ACC112 (cell line): Measurements from ENCODE around the gene SPATA20.

Experiments
- H2AFZ ChIP-seq: fragments of 200-600 bp; sonication (generic); one replicate; pipeline ENCODE4 v1.6.0; 2017; ENCODE audit warnings: antibody characterized with exemption, low read length; ENCODE audit not compliant: unreplicated experiment
- H3K27ac ChIP-seq: fragments of 200-600 bp; sonication (generic); 2 replicates; pipeline ENCODE4 v1.5.1; 2014; ENCODE audit warnings: low read depth, mild to moderate bottlenecking, antibody characterized with exemption, low read length, moderate library complexity
- H3K27me3 ChIP-seq: fragments of 200-600 bp; sonication (generic); 2 replicates; pipeline ENCODE4 v1.6.1; 2014; ENCODE audit warnings: mild to moderate bottlenecking, antibody characterized with exemption, low read length, moderate library complexity, mixed read lengths; ENCODE audit not compliant: insufficient read depth
- H3K36me3 ChIP-seq: fragments of 200-600 bp; sonication (generic); 2 replicates; pipeline ENCODE4 v1.6.1; 2016; ENCODE audit warnings: mild to moderate bottlenecking, antibody characterized with exemption, low read length, moderate library complexity, mixed read lengths; ENCODE audit not compliant: insufficient read depth
- H3K4me1 ChIP-seq: fragments of 200-600 bp; sonication (generic); one replicate; pipeline ENCODE4 v1.6.1; 2016; ENCODE audit warnings: low read length, mixed read lengths; ENCODE audit not compliant: insufficient read depth, unreplicated experiment, control insufficient read depth
- H3K4me3 ChIP-seq: fragments of 200-600 bp; sonication (generic); 2 replicates; pipeline ENCODE4 v1.5.1; 2014; ENCODE audit warnings: mild to moderate bottlenecking, low read depth, low read length
- H3K79me2 ChIP-seq: fragments of 200-600 bp; sonication (generic); one replicate; pipeline ENCODE4 v1.6.0; 2016; ENCODE audit warnings: low read length; ENCODE audit not compliant: control insufficient read depth, unreplicated experiment, insufficient read depth

SPATA20 gene

DNA sequence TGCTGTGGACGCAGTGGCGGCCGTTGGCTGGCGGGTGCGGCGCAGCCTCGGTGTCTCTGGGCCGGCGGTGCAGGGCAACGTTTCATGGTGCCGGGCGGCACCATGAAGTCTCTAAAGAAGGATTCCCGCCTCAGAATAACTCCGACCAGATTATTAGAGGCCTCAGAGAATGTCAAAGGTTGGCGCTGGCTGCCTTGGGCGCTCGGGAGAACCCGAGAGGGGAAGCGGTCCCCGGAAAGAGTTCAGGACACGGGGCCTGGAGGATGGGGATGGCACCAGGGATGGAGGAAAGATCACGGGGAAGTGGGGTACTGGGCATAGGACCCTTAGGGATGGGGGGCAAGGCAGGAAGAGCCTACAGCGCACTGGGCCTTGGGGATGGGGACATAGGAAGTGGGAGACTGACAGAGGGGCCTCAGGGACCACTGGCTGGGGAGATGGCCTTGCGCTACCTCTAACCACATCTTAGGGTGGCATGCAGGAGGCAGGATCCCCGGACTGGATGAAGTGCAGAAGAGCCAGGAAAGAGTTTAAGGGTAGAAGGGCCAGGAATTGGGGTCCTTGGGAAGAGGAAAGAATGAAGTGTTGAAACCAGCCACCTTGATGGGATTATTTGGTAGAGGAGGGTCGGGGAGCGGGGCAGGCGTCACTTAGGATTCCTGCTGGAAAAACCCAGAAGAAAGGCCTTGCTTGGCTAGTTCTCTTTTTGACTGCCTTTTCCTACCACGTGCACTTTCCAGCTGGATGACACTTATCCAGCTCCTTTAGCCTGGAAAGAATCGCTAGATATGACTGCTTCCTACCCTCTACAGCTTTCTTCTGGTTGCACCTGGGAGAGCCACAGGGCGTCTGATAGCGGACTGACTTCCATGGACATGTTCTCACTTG lies 38.2 kb upstream of the SPATA20 start:
- peaks cover 28% of the 10 kb centered on the region for H3K4me1 ChIP-seq
- no peaks in the 10 kb centered on the region for H3K27me3 ChIP-seq
- peak overlapping the region; percentile 78 for H2AFZ ChIP-seq
- H3K4me3 ChIP-seq, result peak overlapping the region; percentile 78
- no peaks in the 10 kb centered on the region for H3K36me3 ChIP-seq
- H3K79me2 ChIP-seq, result peaks cover 7% of the 10 kb centered on the region
- peak overlapping the region; percentile 54; the same call in 1 of the 2 replicates for H3K27ac ChIP-seq

DNA sequence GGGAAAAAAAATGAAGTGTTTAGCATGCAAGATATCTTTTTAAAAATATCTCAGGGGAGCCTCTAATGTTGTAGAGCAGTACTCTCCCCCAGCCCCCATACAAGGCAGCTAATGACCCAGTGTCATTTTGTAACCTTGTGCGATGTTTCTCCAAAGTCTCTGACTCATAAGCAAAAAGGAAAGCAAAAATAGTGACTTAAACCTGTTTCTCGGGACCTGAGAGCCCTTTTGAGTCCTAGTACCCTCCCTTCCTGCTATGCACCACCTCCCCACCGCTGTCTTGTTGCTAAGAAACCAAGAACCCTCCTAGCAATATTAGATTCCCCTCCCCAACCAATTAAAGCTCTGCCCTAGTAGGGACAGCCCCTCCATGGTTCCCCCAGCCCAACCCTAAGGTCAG lies 35.9 kb upstream of the SPATA20 start:
- Histone ChIP-seq H3K79me2 (peaks cover 7% of the 10 kb centered on the region), H3K4me3 (peak overlapping the region; percentile 47), H3K4me1 (peaks cover 38% of the 10 kb centered on the region), H3K27ac (peak overlapping the region; percentile 21; the same call in 1 of the 2 replicates), H3K36me3 (no peaks in the 10 kb centered on the region), H2AFZ (no peak overlapping the region), H3K27me3 (no peaks in the 10 kb centered on the region)

DNA sequence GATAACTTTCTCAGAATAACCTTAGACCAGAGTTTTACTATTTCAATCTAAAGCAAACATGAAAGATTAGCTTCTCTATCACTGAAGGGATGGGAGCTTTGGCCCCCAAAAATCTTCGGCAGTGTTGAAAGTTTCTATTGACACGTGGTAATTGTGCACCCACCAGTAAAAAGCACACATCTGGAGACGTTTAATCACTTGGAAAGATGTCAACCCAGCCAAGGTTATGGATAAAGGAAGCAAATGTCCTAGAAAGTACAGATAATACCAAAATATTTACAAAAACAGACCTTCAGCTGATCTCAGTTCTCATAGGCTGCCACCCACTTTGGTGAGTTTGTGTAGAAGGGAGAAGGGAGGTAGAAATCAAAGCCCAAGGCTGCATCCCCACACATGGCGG lies 33.5 kb upstream of the SPATA20 start:
- Histone ChIP-seq H3K4me1 (peaks cover 38% of the 10 kb centered on the region), H2AFZ (no peak overlapping the region), H3K79me2 (peaks cover 7% of the 10 kb centered on the region), H3K27ac (no peak overlapping the region), H3K4me3 (no peak overlapping the region), H3K27me3 (no peaks in the 10 kb centered on the region), H3K36me3 (no peaks in the 10 kb centered on the region)

DNA sequence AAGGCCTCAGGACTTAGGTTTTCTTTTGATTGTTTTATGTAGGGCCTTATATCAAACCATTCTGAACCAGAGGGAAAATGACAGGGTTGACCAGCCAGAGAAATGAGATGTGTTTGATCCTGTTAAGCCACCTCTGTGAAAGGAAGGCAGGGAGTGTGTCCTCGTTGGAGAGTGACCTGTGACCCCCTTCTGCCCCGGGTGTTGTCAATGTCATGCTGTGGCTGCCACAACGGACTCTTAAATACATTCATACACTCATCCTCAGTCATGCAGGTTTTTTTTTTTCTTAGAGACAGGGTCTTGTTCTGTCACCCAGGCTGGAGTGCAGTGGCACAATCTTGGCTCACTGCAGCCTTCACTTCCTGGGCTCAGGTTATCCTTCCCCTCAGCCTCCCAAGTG lies 32.6 kb upstream of the SPATA20 start:
- Histone ChIP-seq H3K4me1 (peaks cover 36% of the 10 kb centered on the region), H3K27ac (no peak overlapping the region), H2AFZ (no peak overlapping the region), H3K27me3 (no peaks in the 10 kb centered on the region), H3K79me2 (peaks cover 7% of the 10 kb centered on the region), H3K4me3 (no peak overlapping the region), H3K36me3 (no peaks in the 10 kb centered on the region)

DNA sequence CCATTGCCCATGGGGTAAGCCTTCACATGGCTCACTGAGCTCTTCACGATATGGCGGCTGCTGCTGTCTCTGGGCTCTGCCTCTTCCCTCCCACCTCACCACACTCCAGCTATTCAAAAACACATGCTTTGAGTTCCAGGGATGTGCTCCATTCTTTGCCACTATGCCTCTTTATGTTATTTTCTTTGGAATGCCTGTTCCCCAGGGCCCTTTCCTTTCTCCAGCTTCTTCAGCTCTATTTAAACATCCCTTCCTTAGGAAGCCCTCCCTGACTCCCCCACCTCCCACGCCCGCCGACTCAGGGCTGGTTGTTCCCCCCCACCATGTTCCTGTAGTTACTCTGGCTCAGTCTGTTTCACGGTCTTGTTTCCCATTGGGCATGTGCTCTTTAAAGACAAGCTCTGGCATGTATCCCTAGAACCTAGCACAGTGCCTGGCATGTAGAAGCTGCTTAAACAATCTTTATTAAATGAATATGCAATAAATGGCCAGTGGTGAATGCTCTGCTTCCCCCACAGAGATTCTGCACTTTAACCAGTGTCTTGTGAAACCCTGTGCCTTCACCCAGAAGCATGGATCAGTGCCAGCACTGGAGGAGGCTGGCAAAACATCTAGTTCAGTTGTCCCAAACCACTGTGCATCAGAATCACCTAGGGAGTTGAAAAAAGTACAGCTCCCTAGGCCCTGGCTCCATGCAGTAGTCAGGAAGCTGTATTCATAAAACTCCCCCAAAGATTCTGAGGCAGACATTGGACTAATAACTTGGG lies 31.9 kb upstream of the SPATA20 start:
- H3K79me2 ChIP-seq, result peaks cover under 1% of the 10 kb centered on the region
- H3K36me3 ChIP-seq, result no peaks in the 10 kb centered on the region
- H3K27me3 ChIP-seq, result no peaks in the 10 kb centered on the region
- H3K4me3 ChIP-seq, result no peak overlapping the region
- peaks cover 28% of the 10 kb centered on the region for H3K4me1 ChIP-seq
- H3K27ac ChIP-seq, result no peak overlapping the region
- H2AFZ ChIP-seq, result no peak overlapping the region

DNA sequence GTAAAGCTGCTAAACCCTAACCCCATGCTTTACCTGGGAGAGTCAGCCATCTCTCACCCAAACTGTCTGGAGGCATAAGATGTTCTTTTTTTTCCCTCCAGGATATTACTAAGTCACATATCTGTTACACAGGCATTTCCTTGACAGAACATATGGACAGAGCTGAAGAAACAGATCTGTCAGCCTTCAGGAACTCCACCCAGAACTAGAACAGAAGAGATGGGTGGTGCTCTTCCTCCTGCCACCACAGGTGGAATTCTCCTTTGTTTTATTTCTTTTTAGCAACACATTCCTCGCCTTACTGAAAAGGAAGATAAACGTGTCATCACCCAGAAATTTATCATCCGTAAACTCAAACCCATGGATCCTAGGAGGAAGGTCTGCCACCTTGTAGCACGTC lies 30.0 kb upstream of the SPATA20 start:
- peaks cover 15% of the 10 kb centered on the region for H3K4me1 ChIP-seq
- no peak overlapping the region for H3K27ac ChIP-seq
- no peaks in the 10 kb centered on the region for H3K79me2 ChIP-seq
- H3K36me3 ChIP-seq, result no peaks in the 10 kb centered on the region
- no peak overlapping the region for H3K4me3 ChIP-seq
- H3K27me3 ChIP-seq, result no peaks in the 10 kb centered on the region
- no peak overlapping the region for H2AFZ ChIP-seq

DNA sequence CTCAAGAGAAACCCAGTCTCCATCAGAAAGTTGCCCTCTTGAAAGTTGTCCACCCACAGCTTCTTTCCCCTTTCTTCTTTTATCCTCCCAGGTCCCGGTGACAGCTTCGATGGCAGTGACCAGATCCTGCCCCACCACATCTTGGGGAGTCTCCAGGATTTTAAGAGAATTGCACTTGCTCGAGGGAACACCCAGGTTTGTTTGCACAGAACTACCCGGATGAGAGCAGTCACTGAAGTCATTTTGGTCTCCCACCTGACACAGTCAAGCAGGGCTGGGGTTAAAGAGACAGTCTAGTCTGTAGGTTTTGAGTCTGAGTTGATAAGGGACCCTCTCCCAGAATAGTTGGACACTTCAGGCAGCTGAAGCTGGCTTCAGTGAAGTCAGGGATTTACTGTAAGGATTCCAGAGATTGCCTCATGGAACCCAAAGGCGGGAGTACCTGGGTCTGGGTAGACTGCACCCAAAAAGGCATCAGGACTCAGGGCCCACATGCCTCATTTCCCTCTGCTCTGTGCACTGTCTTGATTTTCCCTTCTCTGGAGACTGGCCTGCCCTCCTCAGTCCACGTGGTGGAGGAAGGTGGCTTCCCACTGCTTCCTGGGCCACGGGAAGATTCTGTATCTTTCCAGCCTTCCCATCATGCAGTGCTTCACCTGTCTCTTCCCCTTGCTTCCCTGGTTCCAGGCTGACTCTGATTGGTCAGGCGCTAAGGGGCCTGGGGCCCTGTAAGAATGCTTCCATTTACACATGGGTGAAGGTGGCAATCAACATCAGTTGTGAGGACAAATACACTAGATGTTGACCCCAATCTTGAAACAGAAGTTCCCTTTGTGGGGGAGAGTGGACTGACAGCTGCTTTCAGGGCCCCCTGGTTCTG lies 29.2 kb upstream of the SPATA20 start:
- no peaks in the 10 kb centered on the region for H3K27me3 ChIP-seq
- no peak overlapping the region for H2AFZ ChIP-seq
- H3K79me2 ChIP-seq, result no peaks in the 10 kb centered on the region
- H3K27ac ChIP-seq, result no peak overlapping the region
- H3K36me3 ChIP-seq, result no peaks in the 10 kb centered on the region
- H3K4me3 ChIP-seq, result no peak overlapping the region
- H3K4me1 ChIP-seq, result peaks cover 15% of the 10 kb centered on the region

DNA sequence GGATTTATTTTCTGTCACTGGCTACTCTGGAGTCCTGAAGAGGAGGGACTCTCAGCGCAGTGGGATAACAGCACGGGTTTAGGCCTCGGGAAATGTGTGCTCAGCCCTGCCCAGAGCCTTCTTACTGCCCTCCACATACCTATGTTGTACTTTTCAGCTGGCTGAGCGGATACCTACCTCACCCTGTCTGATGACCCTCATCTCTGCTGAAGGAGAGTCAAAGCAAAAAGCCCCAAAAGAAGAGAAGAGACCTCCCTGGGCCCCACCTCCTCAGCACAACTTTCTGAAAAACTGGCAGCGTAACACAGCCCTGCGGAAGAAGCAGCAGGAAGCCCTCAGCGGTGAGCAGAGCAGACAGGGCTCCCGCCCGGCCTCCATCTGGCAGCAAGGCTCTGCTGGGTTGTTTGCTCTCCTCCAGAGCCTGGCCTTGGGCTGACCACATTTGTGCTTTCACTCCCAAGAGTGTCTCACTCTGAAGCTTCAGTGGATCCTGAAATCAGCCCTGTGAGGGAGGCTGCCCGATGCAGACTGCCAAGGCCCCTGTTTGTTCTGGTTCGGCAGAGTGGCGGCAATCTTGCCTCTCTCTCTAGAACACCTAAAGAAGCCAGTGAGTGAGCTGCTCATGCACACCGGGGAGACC lies 28.5 kb upstream of the SPATA20 start:
- H3K27me3 ChIP-seq, result no peaks in the 10 kb centered on the region
- no peak overlapping the region for H2AFZ ChIP-seq
- no peaks in the 10 kb centered on the region for H3K36me3 ChIP-seq
- H3K4me3 ChIP-seq, result no peak overlapping the region
- H3K4me1 ChIP-seq, result peaks cover 15% of the 10 kb centered on the region
- H3K79me2 ChIP-seq, result no peaks in the 10 kb centered on the region
- no peak overlapping the region for H3K27ac ChIP-seq

DNA sequence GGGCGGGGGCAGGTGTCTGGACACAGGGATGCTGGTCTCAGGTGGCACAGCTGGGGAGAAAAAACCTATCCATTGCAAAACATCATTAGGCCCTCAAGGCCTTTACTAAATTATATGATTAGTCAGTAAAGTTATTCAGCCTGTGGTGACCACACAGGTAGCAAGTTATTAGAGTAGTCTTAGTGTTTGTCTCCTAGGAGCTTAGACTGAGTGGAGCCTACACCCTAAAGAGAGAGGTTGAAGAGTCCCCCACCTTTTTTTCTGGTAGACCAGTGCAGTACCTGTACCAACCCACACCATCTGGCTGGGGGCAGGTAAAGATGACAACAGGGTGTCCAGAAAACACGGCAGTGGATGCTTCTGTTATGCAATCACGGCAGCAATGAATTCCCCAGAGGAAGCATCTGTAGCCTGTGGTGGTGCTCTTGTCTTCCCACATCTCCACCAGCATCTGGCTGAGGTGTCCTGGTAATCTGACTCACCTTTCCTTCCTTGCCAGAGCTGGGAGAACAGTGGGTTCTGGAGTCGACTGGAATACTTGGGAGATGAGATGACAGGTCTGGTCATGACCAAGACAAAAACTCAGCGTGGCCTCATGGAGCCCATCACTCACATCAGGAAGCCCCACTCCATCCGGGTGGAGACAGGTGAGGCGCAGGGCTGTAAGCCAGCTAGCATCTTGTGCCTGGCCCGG lies 27.7 kb upstream of the SPATA20 start:
- Histone ChIP-seq H2AFZ (no peak overlapping the region), H3K27ac (no peak overlapping the region), H3K27me3 (no peaks in the 10 kb centered on the region), H3K79me2 (no peaks in the 10 kb centered on the region), H3K4me1 (peaks cover 15% of the 10 kb centered on the region), H3K4me3 (no peak overlapping the region), H3K36me3 (no peaks in the 10 kb centered on the region)
